Measurements from ENCODE around the gene DHH.

The DHH gene

DNA sequence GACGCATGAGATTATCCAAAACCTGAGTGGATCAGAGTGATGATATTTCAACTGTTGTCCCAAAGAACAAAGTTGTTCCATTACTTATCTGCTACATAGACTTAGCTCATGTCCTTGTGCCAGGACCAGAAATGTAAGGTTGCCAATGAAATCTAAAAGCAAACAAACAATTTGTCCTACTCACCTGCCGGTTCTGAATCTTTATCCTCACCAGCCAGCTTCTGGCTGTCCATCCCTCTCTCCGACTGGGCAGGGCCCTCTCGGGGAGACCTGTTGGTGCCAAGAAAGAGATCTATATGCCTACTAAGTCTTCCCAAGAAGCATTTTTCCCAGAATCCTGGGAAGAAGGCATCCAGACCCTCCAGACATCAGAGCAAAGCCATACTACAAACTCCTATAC lies 39.5 kb downstream of the DHH start:
- no peak overlapping the region for H3K4me3 ChIP-seq (ENCODE audit: low read depth, low read length)
- no peak for DNase-seq (ENCODE audit: low read depth)
- TF ChIP-seq, protein P1, sequence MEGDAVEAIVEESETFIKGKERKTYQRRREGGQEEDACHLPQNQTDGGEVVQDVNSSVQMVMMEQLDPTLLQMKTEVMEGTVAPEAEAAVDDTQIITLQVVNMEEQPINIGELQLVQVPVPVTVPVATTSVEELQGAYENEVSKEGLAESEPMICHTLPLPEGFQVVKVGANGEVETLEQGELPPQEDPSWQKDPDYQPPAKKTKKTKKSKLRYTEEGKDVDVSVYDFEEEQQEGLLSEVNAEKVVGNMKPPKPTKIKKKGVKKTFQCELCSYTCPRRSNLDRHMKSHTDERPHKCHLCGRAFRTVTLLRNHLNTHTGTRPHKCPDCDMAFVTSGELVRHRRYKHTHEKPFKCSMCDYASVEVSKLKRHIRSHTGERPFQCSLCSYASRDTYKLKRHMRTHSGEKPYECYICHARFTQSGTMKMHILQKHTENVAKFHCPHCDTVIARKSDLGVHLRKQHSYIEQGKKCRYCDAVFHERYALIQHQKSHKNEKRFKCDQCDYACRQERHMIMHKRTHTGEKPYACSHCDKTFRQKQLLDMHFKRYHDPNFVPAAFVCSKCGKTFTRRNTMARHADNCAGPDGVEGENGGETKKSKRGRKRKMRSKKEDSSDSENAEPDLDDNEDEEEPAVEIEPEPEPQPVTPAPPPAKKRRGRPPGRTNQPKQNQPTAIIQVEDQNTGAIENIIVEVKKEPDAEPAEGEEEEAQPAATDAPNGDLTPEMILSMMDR (IDR thresholded peaks at IDR 0.05; ENCODE audit: insufficient read depth, low read depth, low read length, missing control alignments) = no peak

DNA sequence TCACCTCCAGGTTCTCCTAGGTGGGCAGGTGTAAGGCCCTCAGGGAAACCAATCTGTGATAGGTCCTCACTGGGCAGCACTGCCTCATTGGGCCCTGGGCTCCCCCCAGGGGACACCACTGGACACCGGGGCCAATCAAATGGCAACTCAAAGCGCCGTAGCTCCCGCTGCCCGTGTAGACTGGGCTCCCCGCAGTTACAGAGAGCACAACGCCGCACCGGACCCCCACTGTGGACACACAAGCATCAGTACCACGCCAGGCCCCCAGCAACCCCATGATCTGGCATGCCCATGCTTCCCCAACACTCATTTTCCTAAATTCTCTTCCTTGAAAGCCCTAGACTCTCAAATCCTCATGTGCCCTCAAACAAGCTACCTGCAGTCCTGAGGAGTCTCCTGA lies 40.1 kb downstream of the DHH start:
- no peak overlapping the region for H3K4me3 ChIP-seq (ENCODE audit: low read depth, low read length)
- TF ChIP-seq, protein P1 (IDR thresholded peaks at IDR 0.05; ENCODE audit: insufficient read depth, low read depth, low read length, missing control alignments) = no peak
- no peak for DNase-seq (ENCODE audit: low read depth)

DNA sequence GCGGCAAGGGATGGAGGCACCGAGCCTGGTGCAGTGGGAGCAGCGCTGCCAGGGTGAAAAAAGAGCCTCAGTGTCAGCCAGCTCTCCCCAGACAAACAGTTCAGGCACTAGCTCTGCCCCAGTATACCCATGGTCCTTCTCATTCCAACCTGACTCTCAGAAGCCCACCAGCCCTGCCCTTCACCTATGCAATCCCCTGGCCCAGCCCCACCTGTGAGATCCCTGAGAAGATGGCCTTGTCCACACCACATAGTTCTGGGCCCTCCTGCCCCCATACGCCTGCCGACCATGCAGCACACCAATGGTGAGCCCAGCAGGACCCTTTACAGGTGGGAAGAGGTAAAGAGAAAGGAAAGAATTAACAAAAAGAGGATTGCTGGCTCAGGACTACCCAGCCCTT lies 40.5 kb downstream of the DHH start:
- TF ChIP-seq, protein P1 (IDR thresholded peaks at IDR 0.05; ENCODE audit: insufficient read depth, low read depth, low read length, missing control alignments) = no peak
- no peak for DNase-seq (ENCODE audit: low read depth)
- no peak overlapping the region for H3K4me3 ChIP-seq (ENCODE audit: low read depth, low read length)

DNA sequence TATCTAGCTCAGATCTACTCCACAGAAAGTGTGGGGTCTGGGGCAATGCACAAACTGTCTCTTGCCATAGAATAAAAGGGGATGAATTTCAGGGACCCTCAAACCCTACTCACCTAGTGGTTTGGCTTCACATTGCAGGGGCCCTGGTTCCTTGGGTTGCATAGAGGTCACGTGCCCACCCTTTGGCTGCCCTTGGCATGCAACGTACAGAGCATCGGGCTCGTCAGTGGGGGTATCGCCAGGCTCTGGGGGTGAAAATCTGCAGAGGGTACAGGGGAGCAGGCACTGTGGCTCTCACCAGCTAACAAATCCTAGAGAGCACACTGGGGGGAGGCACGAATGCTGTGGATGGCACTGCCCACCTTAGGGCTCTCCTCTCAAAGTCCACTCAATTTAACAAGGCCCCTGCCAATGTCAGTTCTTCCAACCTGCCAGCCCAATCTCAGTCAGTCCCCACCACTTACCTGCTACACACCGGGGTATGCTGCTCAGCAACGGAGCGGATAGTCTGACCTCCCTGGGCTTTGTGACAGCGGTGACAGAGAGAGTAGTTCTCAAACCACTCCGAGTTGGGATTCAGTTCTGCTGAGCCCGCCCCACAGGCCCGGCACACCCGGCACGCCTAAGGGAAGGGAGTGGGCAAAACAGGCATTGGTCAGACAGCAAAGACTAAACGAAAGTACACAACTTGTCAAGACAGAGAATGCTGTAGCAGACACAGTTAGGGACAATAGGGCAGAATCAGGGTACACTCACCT lies 42.0 kb downstream of the DHH start:
- TF ChIP-seq, protein P1 (IDR thresholded peaks at IDR 0.05; ENCODE audit: insufficient read depth, low read depth, low read length, missing control alignments) = no peak
- DNase-seq (ENCODE audit: low read depth) = no peak
- H3K4me3 ChIP-seq (ENCODE audit: low read depth, low read length) = no peak overlapping the region

DNA sequence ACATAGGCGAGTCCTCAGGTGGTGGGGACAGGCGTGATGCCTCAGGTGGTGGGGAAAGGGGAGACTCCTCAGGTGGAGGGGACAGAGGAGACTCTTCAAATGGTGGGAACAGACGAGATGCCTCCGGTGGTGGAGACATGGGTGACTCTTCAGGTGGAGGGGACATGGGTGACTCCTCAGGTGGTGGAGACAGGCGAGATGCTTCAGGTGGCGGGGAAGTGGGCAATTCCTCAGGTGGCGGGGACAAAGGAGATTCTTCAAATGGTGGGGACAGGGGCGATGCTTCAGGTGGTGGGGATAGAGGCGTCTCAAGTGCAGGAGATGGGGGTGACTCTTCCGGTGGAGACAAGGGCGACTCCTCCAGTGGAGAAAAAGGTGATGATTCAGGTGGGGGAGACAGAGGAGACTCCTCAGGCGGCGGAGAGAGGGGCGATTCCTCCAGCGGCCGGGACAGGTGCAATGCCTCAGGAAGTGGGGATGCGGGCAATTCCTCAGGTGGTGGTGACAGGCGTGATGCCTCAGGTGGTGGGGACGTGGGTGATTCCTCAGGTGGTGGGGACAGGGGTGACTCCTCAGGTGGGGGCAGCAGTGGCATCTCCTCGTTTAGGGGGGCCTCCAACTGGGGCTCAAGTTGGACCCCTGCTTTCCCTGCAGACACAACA lies 42.7 kb downstream of the DHH start:
- DNase-seq (ENCODE audit: low read depth) = no peak
- H3K4me3 ChIP-seq (ENCODE audit: low read depth, low read length) = no peak overlapping the region
- TF ChIP-seq, protein P1 (IDR thresholded peaks at IDR 0.05; ENCODE audit: insufficient read depth, low read depth, low read length, missing control alignments) = no peak

DNA sequence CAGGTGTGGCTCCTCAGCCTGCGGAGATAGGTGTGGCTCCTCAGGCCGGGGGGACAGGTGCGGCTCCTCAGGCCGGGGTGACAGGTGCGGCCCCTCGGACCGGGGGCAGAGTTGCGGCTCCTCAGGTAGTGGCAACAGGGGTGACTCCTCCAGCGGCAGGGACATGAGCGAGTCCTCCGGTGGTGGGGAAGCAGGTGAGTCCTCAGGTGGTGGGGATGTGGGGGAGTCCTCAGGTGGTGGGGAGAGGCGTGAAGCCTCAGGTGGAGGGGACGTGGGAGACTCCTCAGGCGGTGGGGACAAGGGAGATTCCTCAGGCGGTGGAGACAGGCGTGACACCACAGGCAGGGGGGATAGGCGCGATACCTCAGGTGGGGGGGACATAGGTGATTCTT lies 43.2 kb downstream of the DHH start:
- no peak for DNase-seq (ENCODE audit: low read depth)
- TF ChIP-seq, protein P1 (IDR thresholded peaks at IDR 0.05; ENCODE audit: insufficient read depth, low read depth, low read length, missing control alignments) = no peak
- no peak overlapping the region for H3K4me3 ChIP-seq (ENCODE audit: low read depth, low read length)
